RKO (cell line): ENCODE data around the gene TMEM164.

ENCODE experiments used
- DNase-seq: peaks from one replicate; pipeline ENCODE4 v3.0.0-alpha.2; 2016; ENCODE audit warnings: low spot score

The TMEM164 gene

DNA sequence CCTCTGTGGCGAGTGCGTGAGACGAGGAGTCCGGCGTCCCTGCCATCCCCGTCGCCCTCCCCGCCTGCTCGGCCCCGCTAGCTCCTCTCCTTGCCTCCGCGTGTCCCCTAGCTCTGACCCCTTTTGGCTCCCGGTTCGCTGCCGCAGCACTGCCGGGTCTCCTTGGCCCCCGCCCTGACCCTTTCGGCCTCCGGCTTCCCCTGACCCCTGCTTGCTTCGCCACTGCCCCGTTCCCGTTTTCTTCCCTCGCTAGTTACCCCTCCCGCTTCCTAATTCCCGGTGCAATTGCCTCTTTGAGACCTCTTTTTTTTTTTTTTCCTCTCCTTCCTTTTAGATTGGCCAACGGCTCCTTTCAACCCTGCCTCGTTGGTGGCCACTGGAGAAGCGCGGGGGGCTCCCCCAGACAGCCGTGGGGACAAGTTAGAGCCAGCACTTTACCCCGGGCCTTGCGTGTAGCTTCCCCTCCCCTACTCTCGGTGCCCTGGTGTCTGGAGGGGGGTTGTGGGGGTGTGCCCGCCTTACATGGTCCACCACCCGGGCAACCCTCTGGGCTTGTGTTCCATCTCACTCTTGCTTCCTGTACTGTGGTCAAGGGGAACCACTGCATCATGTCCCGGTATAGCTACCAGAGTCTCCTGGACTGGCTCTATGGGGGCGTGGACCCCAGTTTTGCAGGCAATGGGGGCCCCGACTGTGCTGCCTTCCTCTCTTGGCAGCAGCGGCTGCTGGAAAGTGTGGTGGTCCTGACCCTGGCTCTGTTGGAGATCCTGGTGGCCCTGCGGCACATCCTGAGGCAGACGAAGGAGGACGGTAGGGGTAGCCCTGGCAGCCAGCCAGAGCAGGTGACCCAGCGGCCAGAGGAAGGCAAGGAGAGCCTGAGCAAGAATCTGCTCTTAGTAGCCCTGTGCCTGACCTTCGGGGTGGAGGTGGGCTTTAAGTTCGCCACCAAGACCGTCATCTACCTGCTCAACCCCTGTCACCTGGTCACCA lies 548 bp downstream of the TMEM164 start:
- peak; percentile 17 for DNase-seq

- no peak for DNase-seq
Observed at GRCh38 chrX:110004215-110004614, 1.3 kb downstream of the TMEM164 start.

DNA sequence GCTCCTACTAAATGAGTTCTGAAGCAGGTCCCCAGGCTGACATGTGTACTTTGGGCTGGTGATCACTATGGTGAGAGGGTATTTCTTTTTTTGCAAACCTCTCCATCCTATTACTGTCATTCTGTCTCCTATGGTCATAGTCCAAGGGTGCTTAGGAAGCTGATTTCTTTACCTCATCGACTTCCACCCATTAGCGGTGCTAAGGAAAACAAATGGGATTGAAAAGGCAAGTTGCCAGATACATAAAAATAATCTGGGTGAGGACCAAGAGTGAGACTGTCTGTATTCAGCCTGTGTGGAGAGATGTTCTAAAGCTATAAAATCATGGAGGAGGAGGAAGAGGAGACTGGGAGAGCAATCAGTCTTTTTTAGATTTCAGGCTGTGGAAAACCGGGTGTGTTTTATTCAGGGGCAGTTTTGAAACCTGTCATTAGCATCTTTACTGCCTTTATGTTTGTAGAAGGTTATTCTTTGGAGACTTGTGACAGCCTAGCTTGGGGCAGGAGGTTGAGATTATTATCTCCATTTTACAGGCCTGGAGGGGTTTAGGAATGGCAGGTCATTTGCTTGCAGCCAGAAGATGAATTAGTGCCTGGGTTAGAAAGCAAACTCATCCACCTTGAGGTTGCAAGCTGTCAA lies 1.9 kb downstream of the TMEM164 start:
- DNase-seq, result no peak

- no peak for DNase-seq
Observed at GRCh38 chrX:110006161-110006560, 3.2 kb downstream of the TMEM164 start.

GRCh38 chrX:110006821-110007375 lies 4.0 kb downstream of the TMEM164 start:
- no peak for DNase-seq

GRCh38 chrX:110008011-110008635 lies 5.2 kb downstream of the TMEM164 start:
- DNase-seq, result no peak

DNA sequence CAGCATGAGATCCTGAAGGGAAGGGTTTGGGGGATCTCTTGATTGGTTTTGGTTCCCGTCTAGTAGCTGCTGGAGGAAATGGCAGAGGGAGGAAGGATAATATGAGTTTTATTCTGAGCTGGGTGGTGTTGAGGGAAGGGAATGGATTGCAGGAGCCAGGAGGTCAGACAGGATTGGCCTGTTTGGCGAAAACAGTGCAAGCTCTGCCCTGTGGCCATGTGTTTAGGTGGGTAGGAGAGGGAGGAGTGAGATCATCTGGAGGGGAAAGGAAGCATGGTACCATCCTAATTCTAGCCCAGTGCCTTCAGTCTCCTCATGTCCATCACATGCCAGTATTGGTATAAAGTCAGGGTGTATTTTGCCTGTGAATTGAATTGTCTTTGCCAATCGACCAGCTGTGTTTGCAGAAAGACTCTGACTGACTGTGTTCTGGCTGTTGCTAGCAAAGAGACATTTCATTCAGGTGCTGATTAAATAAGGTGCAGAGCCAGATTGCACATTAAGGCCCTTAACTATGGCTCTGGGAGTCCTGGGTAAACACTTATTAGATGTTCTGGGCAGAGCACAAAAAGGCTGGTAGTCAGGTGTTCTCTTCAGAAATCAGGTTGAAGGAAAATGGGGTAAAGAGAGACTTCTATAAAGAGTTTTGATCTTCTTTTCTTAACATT lies 10.0 kb downstream of the TMEM164 start:
- no peak for DNase-seq

DNA sequence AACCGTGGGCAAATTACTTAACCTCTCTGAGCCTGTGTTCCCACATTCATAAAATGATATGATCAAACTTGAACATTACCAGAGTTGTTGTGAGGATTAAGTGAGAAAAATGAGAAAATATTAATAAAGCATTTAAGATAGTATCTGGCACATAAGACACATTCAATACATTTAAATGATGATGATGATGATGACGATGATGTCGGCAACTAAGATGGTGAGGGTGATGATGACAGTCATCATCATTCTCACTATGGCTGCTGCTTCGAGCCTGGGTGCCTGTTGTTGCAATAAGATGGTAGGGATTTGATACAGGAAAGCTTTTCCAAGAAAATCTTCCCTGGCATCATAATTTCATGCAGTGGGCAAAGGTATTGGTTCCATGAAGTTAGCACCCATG lies 11.1 kb downstream of the TMEM164 start:
- DNase-seq, result no peak

DNA sequence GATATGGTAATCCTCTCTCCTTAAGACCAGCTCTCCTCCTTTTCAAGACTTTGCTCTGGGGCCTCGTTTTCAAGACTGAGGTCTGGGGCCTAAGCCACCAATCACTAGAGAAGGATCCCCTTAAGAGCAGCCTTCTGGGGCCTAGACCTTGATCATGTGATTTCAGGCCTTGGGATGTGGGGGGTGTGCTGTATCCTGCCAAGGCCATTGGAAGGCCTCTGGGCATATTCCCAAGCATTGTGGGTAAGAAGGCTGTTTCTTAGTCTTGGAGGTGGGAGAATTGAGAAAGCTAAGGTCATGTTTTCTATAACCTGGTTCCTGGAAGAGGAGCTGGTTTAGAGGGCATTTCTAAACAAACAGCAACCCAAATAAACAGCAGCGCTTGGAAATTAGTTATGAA lies 12.1 kb downstream of the TMEM164 start:
- no peak for DNase-seq

- DNase-seq, result no peak
Observed at GRCh38 chrX:110015915-110016314, 13.0 kb downstream of the TMEM164 start.

- DNase-seq, result no peak
Observed at GRCh38 chrX:110020536-110020935, 17.6 kb downstream of the TMEM164 start.

- no peak for DNase-seq
Observed at GRCh38 chrX:110021258-110022022, 18.5 kb downstream of the TMEM164 start.

GRCh38 chrX:110022599-110023448 lies 19.9 kb downstream of the TMEM164 start:
- no peak for DNase-seq

DNA sequence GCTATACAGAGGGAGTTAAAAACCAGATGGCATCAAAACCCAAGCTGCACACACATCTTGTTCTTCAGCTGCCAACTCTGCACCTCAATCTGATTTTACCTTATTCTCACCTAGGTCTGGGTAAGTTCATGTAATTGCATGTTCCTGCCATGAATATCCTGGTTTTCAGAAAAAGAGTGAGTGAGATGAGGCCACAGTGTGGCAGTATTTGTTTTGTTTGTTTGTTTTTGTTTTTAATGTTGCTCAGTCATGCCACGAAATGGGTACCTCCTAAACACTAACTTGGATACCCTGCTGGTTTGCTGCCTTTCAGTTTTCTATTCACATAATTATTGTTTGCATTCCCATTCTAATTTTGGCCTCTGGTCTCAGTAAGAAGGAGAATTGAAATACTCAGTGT lies 22.5 kb downstream of the TMEM164 start:
- DNase-seq, result no peak

- no peak for DNase-seq
Observed at GRCh38 chrX:110026099-110026844, 23.4 kb downstream of the TMEM164 start.

DNA sequence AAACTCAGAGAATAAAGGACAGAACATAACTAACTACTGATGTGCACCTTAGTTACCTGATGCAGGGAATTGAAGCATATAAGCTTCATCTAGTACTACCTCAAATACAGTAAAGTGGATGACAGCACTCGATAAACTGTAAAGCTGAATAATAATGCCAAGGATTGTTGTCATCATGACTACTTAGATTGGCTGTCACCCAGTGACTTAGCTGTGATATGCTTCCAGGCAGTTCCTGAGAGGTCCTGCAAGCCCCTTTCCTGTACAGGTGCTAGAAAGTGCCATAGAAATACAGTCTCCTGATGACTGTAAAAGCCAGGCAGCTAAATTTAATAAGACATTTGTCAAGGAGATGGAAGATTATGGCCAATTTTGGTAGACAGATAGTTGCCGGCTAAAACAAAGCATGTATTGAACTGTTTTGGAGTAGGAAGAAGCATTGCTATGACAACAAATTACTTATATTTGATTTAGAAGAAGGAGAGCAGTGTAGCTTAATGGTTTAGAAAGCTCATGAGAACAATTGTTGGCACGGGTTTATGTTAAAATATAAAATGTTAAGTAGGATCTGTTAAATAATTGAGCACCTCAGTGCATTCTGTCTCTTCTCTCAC lies 29.7 kb downstream of the TMEM164 start:
- peak; percentile 2 for DNase-seq

- DNase-seq, result no peak
Observed at GRCh38 chrX:110034036-110034435, 31.1 kb downstream of the TMEM164 start.

GRCh38 chrX:110036162-110037033 lies 33.5 kb downstream of the TMEM164 start:
- DNase-seq, result no peak
